Stomach (tissue), 4 donors: Measurements from ENCODE around the gene PRAMEF13.
A peak's percentile ranks its signal among the peaks of the same experiment; 100 is the strongest.

ENCODE experiments used
- EP300 ChIP-seq: sonication (generic); formaldehyde crosslinking; IDR thresholded peaks from one replicate; pipeline ENCODE4 v1.6.1; 2017; ENCODE audit warnings: antibody characterized with exemption
- POLR2A ChIP-seq, 4 donors: fragments of 450-650 bp; IDR thresholded peaks; one replicate each; pipeline ENCODE4 v1.6.1; 2016; ENCODE audit warnings: antibody characterized with exemption in 4 of 4, control low read depth in 2 of 4, mild to moderate bottlenecking in 1 of 4, moderate library complexity in 1 of 4
- POLR2AphosphoS5 ChIP-seq, 3 donors: sonication (generic); formaldehyde crosslinking; IDR thresholded peaks; one replicate each; pipeline ENCODE4 v1.6.1; 2016; ENCODE audit warnings: antibody characterized with exemption in 3 of 3
- TF ChIP-seq, protein P1 (sequence below), 7 experiments: fragments of 450-650 bp in 4 of 7; fragments of 200-600 bp in 3 of 7; sonication (generic) in 3 of 7; IDR thresholded peaks; one replicate each; pipeline ENCODE4 v1.5.1; 2016 to 2019; ENCODE audit warnings: antibody characterized with exemption in 7 of 7, control low read depth in 2 of 7, mild to moderate bottlenecking in 1 of 7

DNA sequence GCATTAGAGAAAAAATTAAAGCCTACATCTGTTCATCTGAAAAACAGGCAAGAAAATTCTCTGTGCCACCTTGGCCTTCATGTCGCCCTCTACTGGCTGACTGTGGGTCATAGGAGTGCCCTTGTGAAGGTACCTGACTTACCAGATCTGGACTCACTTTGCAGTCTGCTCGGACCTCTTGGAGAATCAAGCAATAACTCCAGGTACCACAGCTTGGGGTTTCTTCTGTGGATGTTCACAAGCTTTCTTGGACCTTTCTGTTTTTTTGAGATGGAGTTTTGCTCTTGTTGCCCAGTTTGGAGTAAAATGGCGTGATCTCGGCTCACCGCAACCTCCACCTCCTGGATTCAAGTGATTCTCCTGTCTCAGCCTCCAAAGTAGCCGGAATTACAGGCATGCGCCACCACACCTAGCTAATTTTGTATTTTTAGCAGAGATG, 27.2 kb upstream of the PRAMEF13 start:
- TF ChIP-seq, protein P1, sequence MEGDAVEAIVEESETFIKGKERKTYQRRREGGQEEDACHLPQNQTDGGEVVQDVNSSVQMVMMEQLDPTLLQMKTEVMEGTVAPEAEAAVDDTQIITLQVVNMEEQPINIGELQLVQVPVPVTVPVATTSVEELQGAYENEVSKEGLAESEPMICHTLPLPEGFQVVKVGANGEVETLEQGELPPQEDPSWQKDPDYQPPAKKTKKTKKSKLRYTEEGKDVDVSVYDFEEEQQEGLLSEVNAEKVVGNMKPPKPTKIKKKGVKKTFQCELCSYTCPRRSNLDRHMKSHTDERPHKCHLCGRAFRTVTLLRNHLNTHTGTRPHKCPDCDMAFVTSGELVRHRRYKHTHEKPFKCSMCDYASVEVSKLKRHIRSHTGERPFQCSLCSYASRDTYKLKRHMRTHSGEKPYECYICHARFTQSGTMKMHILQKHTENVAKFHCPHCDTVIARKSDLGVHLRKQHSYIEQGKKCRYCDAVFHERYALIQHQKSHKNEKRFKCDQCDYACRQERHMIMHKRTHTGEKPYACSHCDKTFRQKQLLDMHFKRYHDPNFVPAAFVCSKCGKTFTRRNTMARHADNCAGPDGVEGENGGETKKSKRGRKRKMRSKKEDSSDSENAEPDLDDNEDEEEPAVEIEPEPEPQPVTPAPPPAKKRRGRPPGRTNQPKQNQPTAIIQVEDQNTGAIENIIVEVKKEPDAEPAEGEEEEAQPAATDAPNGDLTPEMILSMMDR (IDR thresholded peaks at IDR 0.05) = peak in 1 of 7 experiments; percentile 25
- TF ChIP-seq POLR2A (IDR thresholded peaks at IDR 0.05) = no peak
- no peak for TF ChIP-seq POLR2AphosphoS5 (IDR thresholded peaks at IDR 0.05)
- no peak for TF ChIP-seq EP300
